GM19025 (cell line): Measurements from ENCODE around the gene FMN1.
"Not testable (repeated sequence)": the region's sequence is repeated elsewhere in the genome, so short reads cannot be mapped to it uniquely, and the experiment has no call there.

Source experiments
- ATAC-seq: cut with Tn5 transposase; IDR thresholded peaks from one replicate; pipeline ENCODE4 v1.9.1; 2021; ENCODE audit warnings: mild to moderate bottlenecking, low read depth, moderate library complexity; ENCODE audit not compliant: unreplicated experiment

Gene FMN1

DNA sequence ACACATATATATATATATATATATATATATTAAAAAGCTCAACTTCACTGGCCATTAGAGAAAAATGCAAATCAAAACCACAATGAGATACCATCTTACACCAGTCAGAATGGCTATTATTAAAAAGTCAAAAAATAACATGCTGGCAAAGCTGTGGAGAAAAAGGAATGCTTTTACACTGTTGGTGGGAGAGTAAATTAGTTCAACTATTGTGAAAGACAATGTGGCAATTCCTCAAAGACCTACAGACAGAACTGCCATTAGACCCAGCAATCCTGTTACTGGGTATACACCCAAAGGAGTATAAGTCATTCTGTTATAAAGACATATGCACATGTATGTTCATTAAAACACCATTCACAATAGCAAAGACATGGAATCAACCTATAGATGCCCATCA is 244.5 kb downstream of the FMN1 start:
- not testable (repeated sequence) for ATAC-seq

DNA sequence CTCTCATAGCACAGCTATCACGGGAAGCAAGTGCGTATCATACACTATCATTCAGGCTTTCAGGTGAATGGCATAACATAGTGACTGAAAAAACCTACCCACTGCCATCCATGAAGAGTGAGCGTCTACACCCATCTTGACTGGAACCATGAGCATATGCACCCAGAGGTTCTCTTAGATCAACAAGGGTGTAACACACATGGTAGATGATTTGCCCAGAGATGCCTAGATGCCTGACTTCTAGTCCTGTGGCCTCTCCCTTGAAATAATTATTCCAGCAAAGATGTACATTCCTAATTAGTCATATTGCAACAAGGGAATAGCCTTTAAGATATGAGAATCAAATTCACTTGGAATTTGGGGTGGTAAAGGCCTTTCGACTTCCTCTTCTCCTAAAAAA is 248.3 kb downstream of the FMN1 start:
- ATAC-seq, result no peak

DNA sequence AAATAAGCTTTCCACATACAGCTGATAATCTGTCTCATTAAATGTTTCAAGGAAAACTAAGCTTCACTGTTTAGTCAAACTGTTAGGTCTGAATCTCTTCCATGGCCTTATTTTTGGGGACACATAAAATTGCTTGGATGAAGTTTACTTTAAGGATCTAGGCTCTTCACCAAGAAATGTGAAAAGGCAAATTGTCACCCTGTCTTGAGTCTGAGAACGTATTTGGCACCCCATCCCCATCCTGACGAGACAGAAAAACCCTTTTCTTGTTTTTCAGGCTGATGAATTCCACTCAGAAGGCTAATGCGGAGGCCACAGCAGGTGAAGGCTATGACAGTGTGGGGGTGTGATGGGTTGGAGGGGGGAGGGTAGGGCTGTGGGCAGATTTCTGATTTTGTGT is 250.1 kb downstream of the FMN1 start:
- ATAC-seq, result no peak

DNA sequence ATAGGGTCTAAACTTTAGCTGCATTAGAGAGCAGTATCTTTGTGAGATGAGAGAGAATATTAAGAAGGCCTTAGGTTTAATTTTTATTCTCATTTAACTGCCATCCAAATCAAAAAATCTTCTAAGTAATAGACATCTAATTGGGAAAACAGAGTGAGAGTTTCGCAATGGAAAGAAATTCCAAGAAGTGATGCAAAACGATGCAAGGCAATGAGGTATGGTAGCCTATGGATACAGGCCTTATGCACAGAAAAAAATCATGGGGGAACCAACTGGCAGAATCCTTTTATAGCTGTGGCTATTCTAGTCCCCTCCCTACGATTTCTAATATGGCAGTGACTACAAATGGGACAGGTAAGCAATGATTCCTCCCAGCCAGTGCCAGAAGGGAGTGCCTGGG is 250.8 kb downstream of the FMN1 start:
- no peak for ATAC-seq

DNA sequence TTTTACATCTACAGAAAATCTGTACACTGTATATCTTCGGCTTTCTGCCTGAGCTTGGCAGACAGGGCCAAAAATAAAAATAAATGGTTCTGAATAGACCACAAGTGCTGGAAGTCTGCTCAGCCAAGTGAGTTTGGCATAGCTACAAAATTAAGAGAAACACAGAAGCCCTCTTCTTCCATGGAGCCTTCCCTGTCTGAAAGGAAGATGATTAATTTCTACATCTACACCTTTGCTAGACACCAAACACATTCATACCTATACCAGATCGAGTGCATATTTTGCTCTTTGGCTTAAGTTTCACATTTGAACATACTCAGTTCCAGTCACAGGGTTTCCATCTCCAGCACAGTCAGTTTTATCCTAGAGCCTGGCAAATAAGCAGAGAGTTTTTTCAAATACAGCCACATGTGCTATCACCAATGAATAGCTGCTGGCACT is 252.1 kb downstream of the FMN1 start:
- no peak for ATAC-seq

DNA sequence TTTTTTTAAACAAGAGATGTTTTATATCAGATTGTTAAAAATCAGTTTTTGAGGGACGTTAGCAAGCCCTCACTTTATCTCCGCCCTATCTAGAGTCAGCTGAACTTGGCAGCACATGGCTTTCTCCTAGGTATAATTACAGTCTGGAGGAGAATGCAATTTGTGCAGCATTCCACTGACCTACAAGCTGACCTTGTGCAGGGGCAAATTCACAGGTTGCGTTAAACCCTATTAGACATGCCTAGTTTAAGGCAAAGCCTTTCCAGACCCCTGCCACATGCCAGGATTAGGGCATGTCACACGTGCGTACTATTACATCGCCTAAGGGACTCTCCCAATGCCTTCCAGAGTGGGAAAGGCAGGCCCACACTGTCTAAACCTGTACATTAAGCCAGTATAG is 252.7 kb downstream of the FMN1 start:
- no peak for ATAC-seq

DNA sequence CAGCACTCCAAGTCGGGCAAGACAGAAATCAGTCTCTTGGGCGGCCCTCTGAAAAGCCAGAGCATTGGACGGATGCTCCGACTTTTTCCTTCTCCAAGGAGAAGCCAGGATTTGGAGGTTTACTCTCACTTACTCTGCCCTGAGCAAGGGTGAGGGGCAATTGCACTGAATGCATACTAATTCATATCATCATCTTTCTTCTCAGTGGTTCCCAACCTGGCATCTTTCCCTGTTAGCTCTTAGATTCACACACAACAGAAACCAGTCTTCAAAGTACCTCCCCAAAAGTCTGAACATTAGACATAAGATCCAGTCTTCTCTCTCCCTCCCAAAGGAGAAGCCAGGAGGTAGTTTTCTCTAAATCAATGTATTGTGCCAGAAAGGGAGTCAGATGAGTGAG is 257.5 kb downstream of the FMN1 start:
- ATAC-seq, result no peak

DNA sequence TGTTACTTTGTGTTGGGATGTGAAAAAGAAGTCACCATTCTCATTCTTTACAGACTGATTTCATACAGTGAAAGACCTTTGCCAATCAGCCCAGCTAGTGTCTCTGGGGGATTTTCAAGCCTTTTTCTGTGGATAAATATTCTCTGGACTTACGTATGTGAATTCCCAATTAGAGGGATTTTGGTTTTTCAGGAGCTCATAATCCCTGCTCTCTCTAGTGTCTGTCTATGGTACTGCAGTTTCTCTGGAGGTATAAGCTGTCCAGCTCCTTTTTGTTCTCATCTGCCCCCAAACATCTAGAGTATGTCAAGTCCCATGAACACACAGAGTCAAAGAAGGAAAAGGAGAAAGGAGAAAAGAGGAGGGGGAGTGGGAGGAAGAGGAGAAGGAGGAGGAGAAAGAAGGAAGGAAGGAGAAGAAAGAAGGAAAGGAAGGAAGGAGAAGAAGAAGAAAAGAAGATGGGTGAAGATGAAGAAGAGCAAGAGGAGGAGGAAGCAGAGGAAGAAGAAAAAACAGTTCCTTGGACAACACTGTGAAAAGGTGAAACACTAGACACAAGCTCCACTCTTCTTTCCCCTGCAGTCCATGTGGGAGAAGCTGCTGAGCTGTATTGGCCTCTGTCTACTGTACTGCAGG is 258.1 kb downstream of the FMN1 start:
- ATAC-seq, result no peak

DNA sequence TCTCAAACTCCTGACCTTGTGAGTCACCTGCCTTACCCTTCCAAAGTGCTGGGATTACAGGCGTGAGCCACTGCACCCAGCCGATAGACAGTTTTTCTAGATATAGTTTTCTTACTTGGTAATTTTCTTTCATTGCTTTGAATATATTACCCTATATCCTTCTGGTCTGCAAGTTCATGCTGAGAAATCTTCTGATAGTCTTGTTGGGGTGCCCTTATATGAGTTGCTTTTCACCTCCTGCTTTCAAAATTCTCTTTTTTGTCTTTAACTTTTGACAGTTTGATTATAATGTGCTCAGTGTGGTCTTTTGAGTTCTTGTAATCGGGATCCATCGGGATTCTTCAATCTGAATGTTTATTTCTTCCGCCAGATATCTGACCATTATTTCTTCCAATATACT is 259.4 kb downstream of the FMN1 start:
- ATAC-seq, result no peak

DNA sequence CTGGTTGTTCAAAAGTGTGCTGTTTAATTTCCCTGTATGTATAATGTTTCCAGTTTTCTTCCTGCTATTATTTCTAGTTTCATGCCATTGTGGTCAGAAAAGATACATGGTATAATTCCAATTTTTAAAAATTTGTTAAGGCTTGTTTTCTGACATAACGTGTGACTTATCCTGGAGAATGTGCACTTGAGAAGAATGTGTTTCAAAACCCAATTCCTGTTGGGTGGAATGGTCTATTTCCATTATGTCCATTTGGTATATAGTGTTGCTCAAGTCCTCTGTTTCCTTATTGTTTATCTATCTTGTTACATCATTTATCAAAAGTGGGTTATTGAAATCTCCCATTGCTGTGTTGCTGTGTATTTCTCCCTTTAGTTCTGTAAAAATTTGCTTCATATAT is 261.3 kb downstream of the FMN1 start:
- ATAC-seq, result no peak

DNA sequence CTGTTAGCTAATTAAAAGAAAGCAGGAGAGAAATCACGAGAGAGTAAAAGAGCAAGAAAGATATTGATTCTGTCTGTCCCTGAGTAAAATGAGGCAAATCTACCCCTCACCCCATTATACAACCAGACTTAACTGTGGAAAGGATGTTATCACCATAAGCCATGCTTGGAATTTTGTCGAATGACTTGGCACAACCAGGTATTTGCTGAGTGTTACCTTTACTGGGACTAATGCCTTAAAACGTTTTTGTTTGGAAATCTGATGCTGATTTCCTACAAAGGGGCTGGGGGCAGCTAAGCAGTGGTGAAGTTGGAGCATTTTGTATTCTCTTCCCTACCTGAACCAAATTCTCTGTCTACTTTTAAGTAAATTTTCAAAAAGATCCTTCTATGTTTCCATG is 265.6 kb downstream of the FMN1 start:
- no peak for ATAC-seq

DNA sequence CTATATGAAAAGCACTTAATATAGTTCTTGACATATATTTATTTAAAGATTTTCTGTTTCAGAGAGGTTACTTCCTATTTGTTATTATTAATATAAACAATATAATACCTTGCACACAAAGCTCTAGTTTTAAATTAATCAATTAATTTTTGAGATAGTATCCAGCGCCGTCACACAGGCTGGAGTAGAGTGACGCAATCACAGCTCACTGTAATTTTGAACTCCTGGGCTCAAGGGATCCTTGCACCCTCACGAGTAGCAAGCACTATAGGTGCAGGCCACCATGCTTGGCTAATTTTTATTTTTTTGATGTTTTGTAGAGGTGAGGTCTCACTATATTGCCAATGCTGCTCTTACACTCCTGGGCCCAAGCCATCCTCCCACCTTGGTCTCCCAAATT is 267.4 kb downstream of the FMN1 start:
- ATAC-seq, result no peak

DNA sequence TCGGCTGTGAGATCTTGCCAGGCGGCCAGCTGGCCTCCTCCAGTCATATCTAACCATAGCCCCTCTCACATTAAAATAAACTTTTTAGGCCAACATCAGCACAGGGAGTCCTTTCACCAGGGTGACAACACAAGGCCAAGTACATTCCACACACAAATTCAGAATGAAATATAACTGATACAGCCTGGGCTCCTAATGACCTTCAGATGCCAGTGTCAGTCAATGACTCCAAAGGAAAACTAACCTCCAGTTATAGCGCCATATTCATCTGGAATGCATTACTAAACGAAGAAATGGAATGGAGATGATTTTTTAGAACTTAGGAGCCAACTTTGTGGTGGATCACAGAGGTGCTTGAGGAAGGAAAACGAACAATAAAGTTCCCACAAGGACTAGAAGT is 271.3 kb downstream of the FMN1 start:
- ATAC-seq, result no peak

DNA sequence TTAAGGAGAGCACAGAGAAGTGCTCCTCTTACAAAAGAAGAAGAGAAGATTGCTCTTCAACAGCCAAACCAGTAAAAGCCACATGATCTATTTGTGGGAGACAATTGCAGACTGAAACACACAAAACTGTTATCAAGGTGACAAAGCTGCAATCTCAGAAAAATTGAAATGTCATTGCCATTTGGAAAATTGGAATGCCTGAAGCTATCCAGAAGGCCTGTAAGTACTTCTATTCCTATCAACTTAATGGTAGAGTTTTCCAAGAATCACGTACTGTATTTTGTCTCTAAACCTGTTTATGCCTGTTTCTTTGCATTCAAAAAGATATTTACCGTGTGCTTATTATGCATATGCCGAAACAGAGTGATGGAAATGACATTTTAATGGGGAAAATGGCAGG is 272.0 kb downstream of the FMN1 start:
- ATAC-seq, result no peak

DNA sequence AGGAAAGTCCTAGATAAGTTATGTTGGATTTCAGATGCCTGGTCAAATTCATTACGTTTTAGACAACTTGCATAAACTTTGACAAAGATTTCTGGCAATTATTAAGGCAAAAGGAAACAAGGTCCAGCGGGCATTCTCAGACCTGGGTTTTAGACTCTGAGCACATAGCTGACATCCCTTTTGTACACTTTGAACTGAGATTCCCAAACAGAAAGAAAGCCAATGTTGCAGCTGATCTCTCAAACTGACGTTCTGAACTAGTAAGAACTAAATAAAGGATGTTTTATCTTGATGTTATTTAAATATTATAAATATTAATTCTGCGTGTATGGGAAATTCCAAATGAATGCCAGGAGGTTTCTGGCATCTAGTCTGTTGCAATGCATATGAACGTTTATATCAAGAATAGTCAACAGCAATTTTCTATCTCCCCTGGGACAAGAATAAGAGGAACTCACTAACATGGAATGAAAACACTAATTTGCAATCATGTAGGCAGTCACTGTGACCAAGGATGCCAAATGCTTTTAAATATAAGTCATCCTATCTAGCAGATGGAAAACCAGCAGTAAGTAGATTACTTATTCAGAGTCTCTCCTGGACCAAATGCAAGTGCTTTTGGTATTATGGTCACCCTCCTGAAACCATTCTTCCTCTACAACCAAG is 274.6 kb downstream of the FMN1 start:
- ATAC-seq, result no peak

DNA sequence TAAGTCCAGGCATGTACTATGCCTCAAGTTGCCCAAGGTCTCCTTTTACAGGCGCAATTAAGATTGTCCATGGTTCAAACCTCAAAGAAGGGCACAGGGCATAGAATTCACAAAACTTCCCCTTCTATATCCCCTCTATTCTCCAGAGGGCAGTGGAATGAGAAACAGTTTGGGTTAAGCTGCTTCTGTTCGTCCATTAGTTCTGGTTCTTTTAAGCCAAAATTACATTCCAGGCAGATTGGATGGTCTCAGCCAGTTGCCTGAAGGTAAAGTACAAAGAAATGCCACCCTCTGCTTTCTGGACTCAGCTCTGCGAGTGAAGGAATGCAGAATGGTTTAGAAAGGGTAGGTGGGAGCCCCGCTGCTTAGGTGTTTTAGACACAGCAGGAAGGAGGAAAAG is 276.0 kb downstream of the FMN1 start:
- ATAC-seq, result no peak

DNA sequence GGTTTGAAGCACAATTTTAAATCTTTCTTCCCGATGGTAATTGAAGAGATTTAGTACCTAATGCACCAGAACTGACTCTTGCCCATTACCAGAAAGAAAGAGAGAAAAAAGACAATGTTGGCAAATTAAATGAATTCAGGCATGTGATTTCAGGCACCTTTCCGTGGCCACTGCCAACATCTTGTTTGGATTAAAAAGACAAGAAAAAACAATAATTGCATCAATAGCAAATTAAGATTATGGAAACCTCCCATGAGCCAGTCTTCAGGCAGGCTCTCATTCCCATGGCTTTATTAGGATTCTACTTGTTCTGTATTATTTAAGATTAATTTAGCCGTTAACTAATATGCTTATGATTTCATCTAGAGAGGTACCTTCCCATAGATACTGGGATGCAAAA is 283.7 kb downstream of the FMN1 start:
- no peak for ATAC-seq

DNA sequence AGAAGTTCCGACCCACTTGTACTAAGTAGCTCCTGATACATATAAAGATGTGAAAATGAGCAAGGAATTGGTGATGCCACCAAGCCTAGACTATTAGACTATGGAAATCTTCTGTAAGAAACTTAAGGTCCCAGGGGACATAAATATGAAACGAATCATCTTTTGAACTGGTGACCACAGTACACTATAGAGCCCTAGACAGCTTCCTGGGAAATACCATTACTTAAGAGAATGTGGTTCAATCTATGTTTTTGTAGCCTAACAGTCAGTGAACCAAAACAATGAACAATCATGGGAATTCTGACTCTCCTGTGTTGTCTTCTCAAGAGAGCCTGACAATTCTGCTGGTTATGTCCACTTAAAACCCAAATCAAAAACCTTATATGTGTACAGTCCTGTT is 285.1 kb downstream of the FMN1 start:
- no peak for ATAC-seq

DNA sequence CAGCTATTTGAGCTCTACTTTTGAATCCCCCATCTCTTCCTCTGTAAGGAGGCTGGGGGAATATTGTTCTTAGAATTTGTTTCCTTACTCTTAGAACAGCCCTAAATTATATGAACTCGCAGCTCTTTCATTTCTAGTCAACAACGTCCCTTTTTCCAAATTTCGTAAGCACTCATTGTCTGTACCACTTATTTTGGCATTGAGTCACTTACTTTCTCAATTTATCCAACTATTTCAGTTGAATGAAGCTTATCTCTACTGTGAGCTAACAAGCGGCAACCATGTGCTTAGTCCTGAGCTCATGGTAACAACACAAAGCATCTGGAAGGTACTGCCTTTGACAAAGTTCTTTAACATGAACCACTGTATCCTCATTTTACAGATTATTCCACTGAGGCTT is 285.6 kb downstream of the FMN1 start:
- no peak for ATAC-seq

DNA sequence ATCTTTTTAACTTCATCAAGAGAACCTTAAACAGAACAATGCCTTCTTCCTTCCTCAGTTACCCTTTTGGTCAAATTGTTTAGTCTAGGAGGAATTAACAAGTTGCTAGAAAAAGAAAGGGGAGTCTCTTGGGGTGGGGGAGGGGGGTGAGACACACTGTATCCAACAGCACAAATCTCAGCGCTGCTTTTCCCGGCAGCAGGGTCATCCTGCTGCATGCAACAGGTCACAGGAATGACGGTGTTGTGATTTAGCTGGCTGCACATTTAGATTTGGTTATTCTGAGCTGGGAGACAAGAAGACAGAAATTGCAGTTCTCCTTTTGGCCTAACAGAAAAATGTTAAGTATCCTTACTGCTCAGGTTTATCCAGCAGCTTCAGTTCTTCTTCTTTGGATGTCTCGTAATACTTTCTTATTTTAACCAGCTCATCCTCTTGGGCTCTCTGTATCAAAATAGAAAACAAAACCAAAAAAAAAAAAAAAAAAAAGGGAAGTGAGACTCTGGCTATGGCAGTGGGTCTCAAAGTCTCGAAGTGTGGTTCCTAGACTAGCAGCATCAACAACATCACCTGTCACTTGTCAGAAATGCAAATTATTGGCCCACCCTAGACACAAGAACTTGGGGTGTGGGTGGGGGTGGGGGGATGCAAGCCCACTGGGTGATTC is 286.2 kb downstream of the FMN1 start:
- ATAC-seq, result peak; percentile 88

DNA sequence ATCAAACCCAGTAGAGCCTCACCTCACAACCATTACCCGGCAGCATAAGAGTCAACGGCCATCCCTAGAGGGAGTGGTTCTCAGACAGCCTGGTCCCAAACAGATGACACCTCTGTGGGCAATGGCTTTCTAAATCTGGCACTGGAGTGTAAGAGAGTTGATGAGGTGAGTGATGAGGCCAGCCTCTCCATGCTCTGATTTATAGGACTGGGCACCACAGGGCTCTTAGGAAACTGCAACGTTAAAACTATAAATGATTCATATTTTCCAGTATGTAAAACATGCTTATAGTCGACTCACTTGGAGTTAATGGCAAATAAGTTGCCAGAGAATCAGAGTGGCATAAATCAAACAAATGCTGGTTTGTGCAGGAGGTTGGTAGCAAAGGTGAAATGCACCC is 289.0 kb downstream of the FMN1 start:
- ATAC-seq, result no peak

DNA sequence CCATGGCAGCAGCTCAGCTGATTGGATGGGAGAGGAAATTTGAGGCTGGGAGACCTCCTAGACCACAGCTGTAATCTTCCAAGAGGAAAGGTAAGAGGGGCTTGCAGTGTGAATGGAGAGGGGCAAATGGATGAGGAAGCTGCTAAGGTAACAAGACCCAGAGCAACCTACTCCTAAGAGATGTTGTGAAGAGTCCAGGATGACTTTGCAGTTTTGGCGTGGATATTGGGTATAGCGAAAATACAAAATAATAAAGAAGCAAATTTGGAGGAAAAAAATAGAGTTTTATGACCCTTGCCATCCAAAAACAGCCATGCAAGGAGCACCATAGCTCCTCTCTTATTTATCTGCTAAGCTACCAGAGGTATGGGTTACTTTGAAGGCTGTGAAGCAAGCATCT is 290.1 kb downstream of the FMN1 start:
- ATAC-seq, result no peak
